Astrocyte (in vitro differentiated cells and primary cell): Measurements from ENCODE around the gene ZBTB16.

Experiments used
- EZH2 ChIP-seq: IDR thresholded peaks from 2 replicates; pipeline ENCODE4 v1.6.1; 2012; ENCODE audit warnings: mild to moderate bottlenecking, low read length, inconsistent platforms; ENCODE audit not compliant: insufficient read depth
- TF ChIP-seq, protein P1 (sequence below): IDR thresholded peaks from 2 replicates; pipeline ENCODE4 v1.5.1; 2011; ENCODE audit warnings: low read depth, mild to moderate bottlenecking, inconsistent platforms, low read length, moderate library complexity; ENCODE audit not compliant: insufficient read depth

DNA sequence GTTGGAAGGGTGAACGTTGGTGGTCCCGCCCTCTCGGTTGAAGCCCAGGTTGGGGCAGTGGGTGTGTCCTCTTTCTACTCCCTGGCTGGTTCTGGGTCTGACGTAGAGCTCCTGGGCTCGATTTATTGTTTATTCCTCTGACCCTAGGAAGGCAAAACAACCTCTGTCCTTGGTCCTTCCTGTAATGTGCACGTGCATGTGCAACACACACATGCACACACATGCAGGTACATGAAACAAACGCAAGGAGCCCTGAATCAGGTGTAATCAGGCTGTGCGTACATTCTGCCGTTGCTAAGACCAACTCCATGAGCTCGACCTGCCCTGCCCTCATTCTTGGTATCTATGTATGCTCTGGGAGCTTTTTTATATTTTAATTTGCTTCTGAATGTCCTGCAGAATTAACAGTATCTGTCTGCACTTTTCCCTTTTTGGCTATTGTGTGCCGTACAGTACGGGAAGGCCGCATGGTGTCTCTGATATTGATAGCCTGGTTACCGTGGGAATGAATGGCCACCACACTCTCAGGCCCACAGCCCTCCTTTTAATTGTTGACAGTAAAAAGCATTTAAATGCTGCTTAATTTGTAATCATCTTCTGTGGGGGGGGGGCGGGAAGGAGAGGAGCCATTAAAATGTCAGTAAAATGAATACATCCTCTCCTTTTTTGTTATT lies 170.7 kb downstream of the ZBTB16 start:
- no peak for TF ChIP-seq EZH2
- TF ChIP-seq, protein P1, sequence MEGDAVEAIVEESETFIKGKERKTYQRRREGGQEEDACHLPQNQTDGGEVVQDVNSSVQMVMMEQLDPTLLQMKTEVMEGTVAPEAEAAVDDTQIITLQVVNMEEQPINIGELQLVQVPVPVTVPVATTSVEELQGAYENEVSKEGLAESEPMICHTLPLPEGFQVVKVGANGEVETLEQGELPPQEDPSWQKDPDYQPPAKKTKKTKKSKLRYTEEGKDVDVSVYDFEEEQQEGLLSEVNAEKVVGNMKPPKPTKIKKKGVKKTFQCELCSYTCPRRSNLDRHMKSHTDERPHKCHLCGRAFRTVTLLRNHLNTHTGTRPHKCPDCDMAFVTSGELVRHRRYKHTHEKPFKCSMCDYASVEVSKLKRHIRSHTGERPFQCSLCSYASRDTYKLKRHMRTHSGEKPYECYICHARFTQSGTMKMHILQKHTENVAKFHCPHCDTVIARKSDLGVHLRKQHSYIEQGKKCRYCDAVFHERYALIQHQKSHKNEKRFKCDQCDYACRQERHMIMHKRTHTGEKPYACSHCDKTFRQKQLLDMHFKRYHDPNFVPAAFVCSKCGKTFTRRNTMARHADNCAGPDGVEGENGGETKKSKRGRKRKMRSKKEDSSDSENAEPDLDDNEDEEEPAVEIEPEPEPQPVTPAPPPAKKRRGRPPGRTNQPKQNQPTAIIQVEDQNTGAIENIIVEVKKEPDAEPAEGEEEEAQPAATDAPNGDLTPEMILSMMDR, result no peak
